Activated naive CD4-positive, alpha-beta T cell treated with anti-CD3 and anti-CD28 coated beads, Interleukin-2, amount 50 U/mL, for 72 hours (primary cell): ENCODE results near the gene HSP90AA1. TPM values are rescaled to one million over a fixed set of nuclear protein-coding genes. Genes with fewer than 3 reads are reported as not detected.
A peak's percentile ranks its signal among the peaks of the same experiment; 100 is the strongest.

Experiments used
- ATAC-seq, 2 donors: fragments of 150-1000 bp; cut with Tn5 transposase; 2 replicates each; pipeline ENCODE4 v1.10.0; 2021; ENCODE audit warnings: mild to moderate bottlenecking in 2 of 2, moderate library complexity in 2 of 2
- DNase-seq, 2 donors: peaks; one replicate each; pipeline ENCODE4 v3.0.0; 2021 to 2022; ENCODE audit warnings: low spot score in 2 of 2
- H3K27ac Mint-ChIP-seq, 2 donors: one replicate each; pipeline ENCODE4 v1.8.0; 2022; ENCODE audit warnings: mild to moderate bottlenecking in 2 of 2, mixed read lengths in 2 of 2
- H3K36me3 Mint-ChIP-seq, 2 donors: one replicate each; pipeline ENCODE4 v1.8.0; 2022; ENCODE audit warnings: mixed read lengths in 2 of 2
- H3K9me3 Mint-ChIP-seq, 2 donors: one replicate each; pipeline ENCODE4 v1.8.0; 2022; ENCODE audit warnings: mixed read lengths in 2 of 2
- total RNA-seq, 2 donors: library from RNA; stranded (reverse); gene quantifications; one replicate each; pipeline ENCODE4 v1.2.3, GENCODE V29; 2022

Gene HSP90AA1
- total RNA-seq, 2 donors from 2014 or later: 992 to 1,009 TPM

DNA sequence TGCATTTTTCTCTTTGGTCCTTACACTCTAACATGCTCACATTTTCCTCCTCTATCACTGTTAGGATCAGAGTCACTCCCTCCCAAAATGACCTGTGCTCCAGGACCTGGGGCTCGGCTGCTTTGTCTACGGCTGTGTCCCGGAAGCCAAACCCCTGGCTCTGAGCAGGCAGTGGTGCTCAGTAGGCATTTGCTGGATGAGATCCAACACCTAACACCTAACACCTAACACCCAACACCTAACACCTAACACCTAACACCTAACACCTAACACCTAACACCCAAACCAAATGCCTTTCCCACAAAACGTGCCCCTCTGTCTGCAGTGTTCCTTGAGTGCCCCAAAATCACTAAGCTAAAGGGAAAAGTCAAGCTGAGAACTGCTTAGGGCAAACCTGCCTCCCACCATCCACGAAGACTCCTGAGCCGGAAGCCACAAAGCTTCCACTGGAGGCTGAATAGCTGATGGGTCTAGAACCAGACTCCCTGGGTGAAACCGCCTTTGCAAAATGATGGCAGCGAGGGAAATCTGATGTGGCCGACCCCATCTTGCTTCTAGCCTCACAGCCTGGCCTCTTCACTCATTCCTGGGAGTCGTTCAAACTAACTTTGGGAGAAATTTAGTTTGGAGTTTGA lies 29.2 kb downstream of the HSP90AA1 start:
- DNase-seq (no peak), ATAC-seq (peak in 1 of 2 donors; percentile 27)
- H3K36me3 Mint-ChIP-seq: peaks cover 2% of the 10 kb centered on the region in 2 donors
- peak overlapping the region in 1 of 2 donors; percentile 11 for H3K27ac Mint-ChIP-seq
- no peaks in the 10 kb centered on the region for H3K9me3 Mint-ChIP-seq

DNA sequence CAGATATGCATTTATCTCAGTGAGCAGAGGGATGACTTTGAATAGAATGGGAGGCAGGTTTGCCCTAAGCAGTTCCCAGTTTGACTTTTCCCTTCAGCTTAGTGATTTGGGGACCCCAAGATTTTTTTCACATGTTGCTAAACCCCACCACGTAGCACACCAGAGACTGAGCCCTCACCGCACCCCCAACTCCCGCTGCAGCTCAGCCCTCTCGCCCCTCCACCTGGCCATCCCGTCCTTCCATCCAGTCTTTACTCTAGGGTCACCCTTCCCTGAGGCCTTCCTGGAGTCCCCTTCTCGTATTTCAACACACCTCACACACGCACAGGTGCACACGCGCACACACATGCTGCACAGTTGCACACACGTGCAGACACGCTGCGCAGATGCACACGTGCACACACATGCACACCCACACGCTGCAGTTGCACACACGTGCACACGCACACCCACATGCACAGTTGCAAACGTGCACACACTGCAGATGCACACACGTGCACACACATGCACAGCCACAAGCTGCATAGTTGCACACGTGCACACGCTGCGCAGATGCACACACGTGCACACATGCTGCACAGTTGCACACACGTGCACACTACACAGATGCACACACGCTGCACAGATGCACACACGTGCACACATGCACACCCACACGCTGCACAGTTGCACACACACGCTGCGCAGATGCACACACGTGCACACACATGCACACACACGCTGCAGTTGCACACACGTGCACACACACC lies 30.0 kb downstream of the HSP90AA1 start:
- H3K27ac Mint-ChIP-seq: peak overlapping the region in 1 of 2 donors; percentile 34
- H3K9me3 Mint-ChIP-seq: no peaks in the 10 kb centered on the region
- peak in 1 of 2 donors; percentile 12 for ATAC-seq
- no peak for DNase-seq
- peaks cover 4 to 6% of the 10 kb centered on the region in 2 donors for H3K36me3 Mint-ChIP-seq

DNA sequence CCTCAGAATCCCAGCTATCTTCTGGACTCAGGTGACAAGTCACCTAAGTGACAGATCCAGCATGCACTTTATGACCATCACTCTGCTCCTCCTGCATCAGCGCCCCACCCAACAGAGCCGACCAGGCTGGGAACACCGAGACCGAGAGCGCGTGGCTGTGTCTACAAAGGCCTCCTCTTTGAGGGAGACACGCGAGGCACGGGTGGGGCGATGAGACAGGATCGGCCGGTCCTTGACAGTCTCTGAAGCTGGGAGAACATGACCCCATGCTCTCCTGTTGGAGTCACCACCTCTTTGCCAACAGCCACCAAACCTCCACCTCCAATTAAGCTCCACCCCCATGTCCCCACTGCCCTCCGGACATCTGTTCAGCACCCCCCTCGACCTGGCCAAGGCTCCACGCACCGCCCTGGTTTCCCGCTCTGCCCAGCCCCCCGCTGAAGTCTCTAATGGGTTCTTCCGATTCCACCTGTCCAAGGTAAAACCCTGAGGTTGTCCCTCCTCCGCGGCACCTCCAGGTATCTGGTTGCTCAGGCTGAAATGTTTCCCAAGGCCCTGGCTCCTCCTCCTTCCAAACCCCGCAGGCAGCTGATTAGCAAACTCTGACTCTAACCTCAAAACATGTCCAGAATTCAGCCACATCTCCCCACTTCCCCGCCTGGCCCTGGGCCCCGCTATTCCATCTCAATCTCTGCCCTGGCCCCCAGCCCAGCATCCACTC lies 31.5 kb downstream of the HSP90AA1 start:
- no peak for ATAC-seq
- Mint-ChIP-seq H3K9me3 (no peaks in the 10 kb centered on the region), H3K36me3 (peaks cover 6 to 9% of the 10 kb centered on the region in 2 donors), H3K27ac (peak overlapping the region; percentile 48 to 95)
- no peak for DNase-seq

DNA sequence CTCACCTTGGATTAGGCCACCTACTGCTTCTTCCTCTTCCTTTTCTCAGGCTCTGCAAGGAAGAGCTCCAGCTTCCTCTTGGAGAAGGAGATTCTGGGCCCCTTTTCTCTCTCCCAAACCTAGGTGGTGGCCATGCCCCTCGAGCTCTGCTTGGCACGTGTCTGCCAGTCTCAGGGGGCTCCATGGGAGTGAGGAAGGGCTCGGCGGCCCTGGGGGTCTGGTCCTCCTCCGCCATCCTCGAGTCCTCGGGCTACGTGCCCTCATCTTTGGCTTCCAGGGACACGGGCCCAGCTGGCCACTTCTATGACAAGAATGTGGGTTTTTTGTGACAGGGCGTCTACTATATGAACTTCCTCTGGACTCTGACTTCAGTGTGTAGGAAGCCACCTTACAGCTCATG lies 34.3 kb downstream of the HSP90AA1 start:
- DNase-seq (no peak), ATAC-seq (no peak)
- peak overlapping the region; percentile 81 to 82 for H3K27ac Mint-ChIP-seq
- H3K36me3 Mint-ChIP-seq: peaks cover 21% of the 10 kb centered on the region in 2 donors
- no peaks in the 10 kb centered on the region for H3K9me3 Mint-ChIP-seq

DNA sequence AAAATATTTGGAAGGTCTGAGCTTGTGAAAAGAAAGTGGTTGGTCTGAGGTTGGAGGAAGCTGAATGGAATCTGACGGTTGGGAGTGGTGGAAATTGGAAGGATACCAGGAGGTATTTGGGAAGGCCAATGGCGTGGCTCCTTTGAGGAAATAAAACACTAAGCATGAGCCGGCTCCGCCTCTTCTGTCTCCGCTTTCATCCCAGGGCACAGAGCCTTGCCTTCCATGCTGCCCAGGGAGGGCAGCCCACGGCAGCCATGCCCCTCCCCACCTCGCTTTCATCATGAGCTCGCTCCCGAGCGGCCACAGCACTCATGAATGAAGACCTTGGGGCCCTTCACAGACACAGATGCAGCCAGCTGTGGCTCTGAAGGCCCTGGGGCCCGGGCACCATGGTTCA lies 36.2 kb downstream of the HSP90AA1 start:
- Mint-ChIP-seq H3K36me3 (peaks cover 21% of the 10 kb centered on the region in 2 donors), H3K27ac (peak overlapping the region in 1 of 2 donors; percentile 46), H3K9me3 (no peaks in the 10 kb centered on the region)
- ATAC-seq (no peak), DNase-seq (no peak)

DNA sequence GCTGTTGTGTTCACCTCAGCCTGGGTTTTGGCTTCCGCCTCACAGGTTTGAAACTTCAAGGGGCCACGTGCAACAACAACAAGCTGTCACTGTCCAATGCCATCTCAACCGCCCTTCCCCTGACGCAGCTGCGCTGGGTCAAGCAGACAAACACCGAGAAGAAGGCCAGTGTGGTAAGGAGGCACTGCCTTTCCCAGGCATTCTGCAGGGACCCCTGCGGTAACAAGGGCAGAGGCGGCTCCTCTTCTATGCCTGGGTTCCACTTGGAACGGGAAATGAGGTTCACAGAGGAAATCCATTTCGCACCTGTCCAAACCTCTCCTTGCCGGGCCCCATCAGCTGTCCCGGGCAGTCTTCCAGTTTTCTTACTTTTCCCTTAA lies 36.8 kb downstream of the HSP90AA1 start:
- DNase-seq: no peak
- no peak overlapping the region for H3K27ac Mint-ChIP-seq
- H3K9me3 Mint-ChIP-seq: no peaks in the 10 kb centered on the region
- no peak for ATAC-seq
- H3K36me3 Mint-ChIP-seq: peaks cover 21% of the 10 kb centered on the region in 2 donors

DNA sequence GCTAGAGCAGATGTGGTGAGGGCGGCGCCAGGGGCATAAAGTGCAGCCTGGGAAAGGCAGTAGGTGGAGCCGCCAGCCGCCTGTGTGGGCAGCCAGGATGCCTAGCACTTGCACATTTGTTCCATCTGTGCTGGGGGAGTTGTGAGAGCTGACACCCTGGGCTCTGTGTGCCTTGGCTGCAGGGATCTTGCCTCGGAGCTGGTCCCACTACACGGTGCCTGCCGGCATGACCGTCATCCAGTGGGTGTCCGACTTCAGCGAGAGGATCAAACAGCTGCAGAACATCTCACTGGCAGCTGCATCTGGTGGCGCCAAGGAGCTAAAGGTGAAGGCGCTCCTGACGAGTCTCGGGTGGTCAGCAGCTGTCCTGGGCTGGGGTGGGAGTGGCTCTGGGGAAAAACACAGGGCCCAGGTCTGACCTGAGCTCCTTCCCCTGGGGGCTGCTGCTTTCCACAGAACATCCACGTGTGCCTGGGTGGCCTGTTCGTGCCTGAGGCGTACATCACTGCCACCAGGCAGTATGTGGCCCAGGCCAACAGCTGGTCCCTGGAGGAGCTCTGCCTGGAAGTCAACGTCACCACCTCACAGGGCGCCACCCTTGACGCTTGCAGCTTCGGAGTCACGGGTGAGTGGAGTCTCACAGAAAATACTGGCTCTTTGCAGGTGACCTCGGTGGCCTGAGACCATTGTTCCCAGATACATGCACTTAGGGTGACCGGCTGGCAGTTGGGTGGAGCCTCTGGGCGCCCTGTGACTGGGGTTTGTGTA lies 37.4 kb downstream of the HSP90AA1 start:
- Mint-ChIP-seq H3K9me3 (no peaks in the 10 kb centered on the region), H3K36me3 (peaks cover 21% of the 10 kb centered on the region in 2 donors), H3K27ac (peak overlapping the region in 1 of 2 donors; percentile 92)
- DNase-seq: no peak
- ATAC-seq: no peak

DNA sequence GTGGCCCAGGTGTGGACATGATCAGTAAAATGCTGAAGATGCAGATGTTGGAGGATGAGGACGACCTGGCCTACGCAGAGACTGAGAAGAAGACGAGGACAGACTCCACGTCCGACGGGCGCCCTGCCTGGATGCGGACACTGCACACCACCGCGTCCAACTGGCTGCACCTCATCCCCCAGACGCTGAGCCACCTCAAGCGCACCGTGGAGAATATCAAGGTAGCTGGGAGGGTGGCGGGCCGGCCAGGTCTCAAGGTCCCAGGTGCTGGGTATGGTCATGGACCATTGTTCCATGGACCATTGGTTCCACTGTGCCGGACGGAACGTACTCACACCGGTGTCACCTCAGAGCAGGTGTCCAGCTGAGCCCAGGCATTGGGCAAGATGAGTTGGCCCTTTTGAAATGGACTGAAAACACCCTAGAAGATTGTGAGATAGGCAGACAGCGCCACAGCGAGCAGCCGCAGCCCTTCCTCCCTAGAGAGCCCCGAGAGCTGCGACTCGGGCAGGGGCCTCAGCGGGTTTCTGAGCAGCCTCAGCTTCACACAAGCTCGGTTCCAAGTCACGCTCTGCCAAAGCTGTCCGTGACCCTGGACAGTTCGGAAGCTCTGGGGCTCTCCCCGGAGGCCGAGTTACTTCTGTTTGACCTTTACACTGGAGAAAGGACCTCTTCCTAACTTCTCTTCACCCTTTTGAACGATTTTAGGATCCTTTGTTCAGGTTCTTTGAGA lies 38.9 kb downstream of the HSP90AA1 start:
- peak overlapping the region in 1 of 2 donors; percentile 92 for H3K27ac Mint-ChIP-seq
- no peak for ATAC-seq
- peaks cover 21 to 29% of the 10 kb centered on the region in 2 donors for H3K36me3 Mint-ChIP-seq
- no peak for DNase-seq
- H3K9me3 Mint-ChIP-seq: no peaks in the 10 kb centered on the region

DNA sequence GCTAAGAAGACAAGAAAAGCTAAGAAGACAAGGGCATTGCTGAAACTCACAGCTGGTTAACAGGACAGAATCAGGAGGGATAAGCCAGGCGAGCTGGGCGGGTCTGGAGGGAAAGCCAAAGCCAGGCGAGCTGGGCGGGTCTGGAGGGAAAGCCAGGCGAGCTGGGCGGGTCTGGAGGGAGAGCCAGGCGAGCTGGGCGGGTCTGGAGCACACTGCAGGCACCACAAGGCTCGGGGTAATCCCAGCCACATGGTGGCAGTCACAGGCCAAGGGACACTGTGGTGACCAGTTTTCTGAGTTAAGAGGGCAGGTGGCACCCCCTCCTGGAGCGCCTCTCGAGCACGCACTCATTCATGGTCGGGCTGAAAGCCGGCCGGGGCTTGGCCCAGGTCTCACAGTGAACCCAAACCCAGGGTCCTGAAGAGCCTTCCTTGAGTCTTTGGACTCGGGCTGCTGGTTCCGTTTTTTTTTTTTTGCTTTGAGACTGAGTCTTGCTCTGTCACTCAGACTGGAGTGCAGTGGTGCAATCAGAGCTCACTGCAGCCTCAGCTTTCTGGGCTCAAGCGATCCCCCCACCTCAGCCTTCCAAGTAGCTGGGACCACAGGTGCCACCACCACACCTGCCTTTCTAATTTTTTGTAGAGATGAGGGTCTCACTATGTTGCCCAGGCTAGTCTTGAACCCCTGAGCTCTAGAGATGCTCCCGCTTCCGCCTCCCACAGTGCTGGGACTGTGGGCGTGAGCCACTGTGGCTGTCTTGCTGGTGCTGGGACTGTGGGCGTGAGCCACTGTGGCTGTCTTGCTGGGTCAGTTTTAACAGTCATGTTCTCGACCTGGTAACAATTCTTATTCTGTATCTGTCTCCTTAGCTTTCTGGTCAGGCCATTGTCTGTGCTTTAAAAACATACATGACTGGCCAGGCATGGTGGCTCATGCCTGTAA lies 40.2 kb downstream of the HSP90AA1 start:
- no peaks in the 10 kb centered on the region for H3K9me3 Mint-ChIP-seq
- ATAC-seq: peak; percentile 52 to 61
- H3K27ac Mint-ChIP-seq: peak overlapping the region; percentile 25 to 79
- no peak for DNase-seq
- H3K36me3 Mint-ChIP-seq: peaks cover 14 to 29% of the 10 kb centered on the region in 2 donors

DNA sequence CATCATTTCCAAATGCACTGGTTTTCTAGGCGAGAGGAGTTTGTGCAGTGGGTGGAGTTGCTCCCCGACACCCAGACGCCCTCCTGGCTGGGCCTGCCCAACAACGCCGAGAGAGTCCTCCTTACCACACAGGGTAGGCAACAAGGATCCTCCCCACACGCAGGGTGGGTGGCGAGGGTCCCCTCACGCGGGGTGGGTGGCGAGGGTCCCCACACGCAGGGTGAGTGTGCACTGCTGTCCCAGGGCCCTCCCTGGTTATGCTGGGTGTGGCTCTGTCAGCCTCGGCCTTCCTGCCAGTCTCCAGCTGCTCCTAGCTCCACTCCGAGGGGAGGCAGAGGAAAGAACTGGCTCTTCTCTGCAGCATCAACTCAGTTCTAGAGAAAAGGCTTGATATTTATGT lies 42.3 kb downstream of the HSP90AA1 start:
- ATAC-seq: no peak
- peak overlapping the region; percentile 65 to 94 for H3K27ac Mint-ChIP-seq
- DNase-seq: no peak
- H3K9me3 Mint-ChIP-seq: no peaks in the 10 kb centered on the region
- peaks cover 16 to 19% of the 10 kb centered on the region in 2 donors for H3K36me3 Mint-ChIP-seq

DNA sequence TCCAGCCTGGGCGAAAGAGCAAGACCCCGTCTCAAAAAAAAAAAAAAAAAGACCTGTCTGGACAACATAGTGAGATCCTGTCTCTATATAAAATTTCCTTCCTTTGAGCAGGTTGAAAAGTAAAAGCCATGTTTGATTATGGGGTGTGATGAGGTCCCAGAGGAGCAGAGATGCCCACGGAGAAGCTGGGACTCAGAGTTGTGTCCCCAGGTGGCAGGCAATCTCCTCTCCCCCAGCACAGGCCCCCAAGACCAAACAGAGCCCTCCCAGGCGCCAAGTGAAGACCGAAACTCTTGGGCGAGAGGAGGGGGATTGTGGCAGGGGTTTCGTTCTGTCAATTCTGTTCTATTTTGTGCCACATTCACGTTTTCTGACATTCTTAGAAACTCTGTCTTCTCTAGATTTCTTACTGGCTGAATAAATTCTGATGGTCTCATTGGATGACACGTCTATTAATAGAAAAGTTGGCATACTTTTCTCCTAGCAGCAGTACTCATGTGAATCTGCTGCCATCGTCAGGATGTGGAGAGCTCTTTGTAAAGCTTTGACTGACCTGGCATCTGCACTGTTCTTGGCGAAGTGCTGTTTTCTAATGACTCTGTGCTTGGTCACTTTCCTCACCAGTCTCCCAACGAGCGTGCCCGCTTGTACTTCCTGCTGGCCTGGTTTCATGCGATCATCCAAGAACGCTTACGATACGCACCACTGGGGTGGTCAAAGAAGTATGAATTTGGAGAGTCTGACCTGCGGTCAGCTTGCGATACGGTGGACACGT lies 43.4 kb downstream of the HSP90AA1 start:
- Mint-ChIP-seq H3K27ac (peak overlapping the region; percentile 29 to 36), H3K9me3 (no peaks in the 10 kb centered on the region), H3K36me3 (peaks cover 22 to 28% of the 10 kb centered on the region in 2 donors)
- DNase-seq (no peak), ATAC-seq (no peak)

DNA sequence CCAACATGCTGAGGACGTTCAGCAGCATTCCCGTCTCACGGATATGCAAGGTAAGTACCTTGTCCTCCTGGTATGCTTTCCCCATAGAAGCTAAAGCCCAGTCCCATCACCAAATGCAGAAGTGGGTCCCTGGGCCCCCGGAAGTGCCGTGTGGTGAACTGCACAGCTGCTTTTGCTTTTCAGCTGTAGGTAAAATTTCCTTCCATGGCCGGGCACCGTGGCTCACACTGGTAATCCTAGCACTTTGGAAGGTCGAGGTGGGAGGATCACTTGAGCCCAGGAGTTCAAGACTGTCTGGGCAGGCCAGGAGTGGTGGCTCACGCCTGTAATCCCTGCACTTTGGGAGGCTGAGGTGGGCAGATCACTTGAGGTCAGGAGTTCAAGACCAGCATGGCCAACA lies 44.1 kb downstream of the HSP90AA1 start:
- Mint-ChIP-seq H3K9me3 (no peaks in the 10 kb centered on the region), H3K27ac (peak overlapping the region in 1 of 2 donors; percentile 74), H3K36me3 (peaks cover 14 to 23% of the 10 kb centered on the region in 2 donors)
- DNase-seq (no peak), ATAC-seq (no peak)

DNA sequence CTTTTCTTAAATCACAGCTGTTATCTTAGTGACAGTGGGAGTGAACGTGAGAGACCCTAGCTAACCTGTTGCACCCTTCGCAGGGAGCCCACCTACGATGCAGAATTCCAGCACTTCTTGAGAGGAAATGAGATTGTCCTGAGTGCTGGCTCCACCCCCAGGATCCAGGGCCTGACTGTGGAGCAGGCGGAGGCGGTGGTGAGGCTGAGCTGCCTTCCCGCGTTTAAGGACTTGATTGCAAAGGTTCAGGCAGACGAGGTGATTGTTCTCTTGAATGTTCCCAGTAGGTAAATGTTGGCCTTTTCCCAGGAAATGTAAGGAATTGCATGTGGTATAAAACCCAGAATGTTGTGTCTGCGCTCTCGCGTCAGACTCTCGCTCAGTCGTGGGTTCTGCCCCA lies 46.7 kb downstream of the HSP90AA1 start:
- DNase-seq: no peak
- no peaks in the 10 kb centered on the region for H3K9me3 Mint-ChIP-seq
- H3K27ac Mint-ChIP-seq: peak overlapping the region in 1 of 2 donors; percentile 77
- peaks cover 12 to 22% of the 10 kb centered on the region in 2 donors for H3K36me3 Mint-ChIP-seq
- no peak for ATAC-seq

DNA sequence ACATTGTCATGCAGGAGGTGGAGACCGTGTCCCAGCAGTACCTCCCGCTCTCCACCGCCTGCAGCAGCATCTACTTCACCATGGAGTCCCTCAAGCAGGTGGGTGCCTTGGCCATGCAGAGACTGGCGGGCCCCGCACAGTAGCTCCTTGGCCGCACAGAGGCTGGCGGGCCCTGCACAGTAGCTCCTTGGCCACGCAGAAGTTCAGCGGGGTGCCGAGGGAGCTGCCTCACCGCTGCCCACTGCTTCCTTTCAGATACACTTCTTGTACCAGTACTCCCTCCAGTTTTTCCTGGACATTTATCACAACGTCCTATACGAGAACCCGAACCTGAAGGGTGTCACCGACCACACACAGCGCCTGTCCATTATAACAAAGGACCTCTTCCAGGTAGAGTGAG lies 47.7 kb downstream of the HSP90AA1 start:
- Mint-ChIP-seq H3K36me3 (peaks cover 16 to 23% of the 10 kb centered on the region in 2 donors), H3K27ac (peak overlapping the region; percentile 55 to 57)
- no peak for DNase-seq

More for the DNA sequence above, 47.7 kb downstream of the HSP90AA1 start:
- no peaks in the 10 kb centered on the region for H3K9me3 Mint-ChIP-seq
- ATAC-seq: no peak
